Endothelial cell of umbilical vein (primary cell): ENCODE data around the gene CPNE8.

Experiments
- CTCF ChIP-seq, 2 donors: IDR thresholded peaks; 1 replicate in 1 of 2; 2 replicates in 1 of 2; pipeline ENCODE4 v1.5.1; 2011; ENCODE audit warnings: low read length in 2 of 2, mild to moderate bottlenecking in 2 of 2, moderate library complexity in 2 of 2, control low read depth in 1 of 2, inconsistent platforms in 1 of 2, low read depth in 1 of 2; ENCODE audit not compliant: insufficient read depth in 1 of 2; ENCODE audit errors: extremely low read depth in 1 of 2
- POLR2A ChIP-seq: IDR thresholded peaks from 2 replicates; pipeline ENCODE4 v1.6.1; 2012; ENCODE audit warnings: low read depth, mild to moderate bottlenecking, control low read depth, low read length

- no peak for TF ChIP-seq CTCF (IDR thresholded peaks at IDR 0.05; ENCODE audit: extremely low read depth in 1 of 2, insufficient read depth in 1 of 2, low read depth in 1 of 2, low read length in 2 of 2)
- TF ChIP-seq POLR2A: no peak
These were observed 236.3 kb downstream of the CPNE8 start for GRCh38 chr12:38669081-38669480.
